HG03520 (cell line): ENCODE data around the gene AUTS2.

Source experiments
- ATAC-seq: cut with Tn5 transposase; IDR thresholded peaks from one replicate; pipeline ENCODE4 v1.9.1; 2021; ENCODE audit warnings: mild to moderate bottlenecking, moderate library complexity; ENCODE audit not compliant: unreplicated experiment

Gene AUTS2

DNA sequence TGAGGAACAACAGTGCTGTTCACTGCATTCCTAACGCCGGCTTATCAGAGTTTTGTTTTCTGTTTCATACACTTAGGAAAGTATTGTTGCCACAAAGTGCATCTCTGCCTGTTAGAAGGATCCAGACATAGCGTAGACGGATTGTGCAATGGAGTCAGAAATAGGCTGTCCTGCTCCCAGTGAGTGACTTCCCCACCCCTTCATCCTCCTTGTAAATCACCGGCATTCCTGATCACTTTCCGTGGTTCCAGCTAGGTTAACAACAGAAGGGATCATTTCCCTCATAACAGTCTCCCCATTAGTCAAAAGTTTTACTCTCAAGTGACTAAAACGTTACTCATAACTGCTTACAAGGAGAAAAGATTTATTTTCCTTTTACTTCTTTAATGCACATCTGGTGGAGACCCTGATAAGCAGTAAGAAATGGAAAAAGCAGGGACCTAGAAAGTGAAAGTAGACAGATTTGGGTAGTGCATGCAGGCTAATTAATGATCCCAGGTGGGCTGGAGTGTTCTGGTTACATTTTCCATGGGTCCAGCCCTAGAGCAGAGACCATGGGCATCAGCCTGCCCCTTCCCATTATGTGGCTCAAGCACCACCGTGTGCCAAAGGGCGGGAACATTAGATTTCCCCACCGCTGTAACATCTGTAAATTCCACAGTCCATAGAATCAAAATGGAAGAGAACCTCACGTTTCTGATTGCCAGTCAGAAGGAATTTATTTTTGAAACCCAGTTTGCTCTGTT is 1138.6 kb downstream of the AUTS2 start:
- no peak for ATAC-seq

GRCh38 chr7:70738151-70738885 is 1140.0 kb downstream of the AUTS2 start:
- ATAC-seq: no peak

DNA sequence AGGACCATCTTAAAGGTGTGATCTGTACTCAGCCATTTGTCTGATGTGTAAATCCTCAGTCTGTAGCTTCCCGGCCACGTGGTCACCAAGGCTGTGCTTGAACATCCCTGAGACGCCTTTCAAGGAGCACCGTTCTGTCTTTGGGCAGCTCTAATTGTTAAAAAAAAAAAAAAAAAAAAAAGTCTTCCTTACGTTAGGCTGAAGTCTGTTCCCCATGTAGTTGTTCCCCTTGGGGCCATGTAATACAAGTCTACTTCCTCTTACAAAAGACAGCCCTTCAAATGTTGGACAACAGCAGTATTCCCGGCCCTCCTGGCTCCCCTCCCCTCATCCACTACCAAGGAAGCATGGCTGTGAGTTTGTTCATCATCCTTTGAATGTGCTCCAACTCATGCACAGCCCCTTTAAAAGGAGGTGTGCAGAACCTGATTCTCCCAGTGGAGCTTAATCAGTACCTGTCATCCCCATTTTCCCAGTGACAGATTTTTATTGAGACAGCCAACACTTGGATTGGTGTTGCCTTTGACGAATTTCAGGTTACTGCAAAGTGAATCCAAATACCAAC is 1141.5 kb downstream of the AUTS2 start:
- no peak for ATAC-seq

DNA sequence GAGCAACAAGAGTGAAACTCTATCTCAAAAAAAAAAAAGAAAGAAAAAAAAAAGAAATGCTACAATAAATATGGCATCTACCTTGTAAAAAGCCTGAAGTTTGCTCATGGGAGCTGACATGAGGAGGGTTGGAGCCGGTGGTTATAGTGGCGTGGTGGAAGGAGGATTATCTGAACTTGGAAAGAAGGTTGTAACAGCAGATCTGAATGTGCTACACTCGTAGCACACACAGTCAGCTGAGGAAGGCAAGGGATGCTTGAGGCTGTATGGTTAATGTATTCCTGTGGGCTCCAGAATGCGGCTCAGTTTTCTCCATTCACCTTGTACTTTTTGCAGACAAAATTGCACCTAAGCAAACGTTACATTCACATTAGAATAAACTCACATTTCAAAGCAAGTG is 1143.4 kb downstream of the AUTS2 start:
- no peak for ATAC-seq

DNA sequence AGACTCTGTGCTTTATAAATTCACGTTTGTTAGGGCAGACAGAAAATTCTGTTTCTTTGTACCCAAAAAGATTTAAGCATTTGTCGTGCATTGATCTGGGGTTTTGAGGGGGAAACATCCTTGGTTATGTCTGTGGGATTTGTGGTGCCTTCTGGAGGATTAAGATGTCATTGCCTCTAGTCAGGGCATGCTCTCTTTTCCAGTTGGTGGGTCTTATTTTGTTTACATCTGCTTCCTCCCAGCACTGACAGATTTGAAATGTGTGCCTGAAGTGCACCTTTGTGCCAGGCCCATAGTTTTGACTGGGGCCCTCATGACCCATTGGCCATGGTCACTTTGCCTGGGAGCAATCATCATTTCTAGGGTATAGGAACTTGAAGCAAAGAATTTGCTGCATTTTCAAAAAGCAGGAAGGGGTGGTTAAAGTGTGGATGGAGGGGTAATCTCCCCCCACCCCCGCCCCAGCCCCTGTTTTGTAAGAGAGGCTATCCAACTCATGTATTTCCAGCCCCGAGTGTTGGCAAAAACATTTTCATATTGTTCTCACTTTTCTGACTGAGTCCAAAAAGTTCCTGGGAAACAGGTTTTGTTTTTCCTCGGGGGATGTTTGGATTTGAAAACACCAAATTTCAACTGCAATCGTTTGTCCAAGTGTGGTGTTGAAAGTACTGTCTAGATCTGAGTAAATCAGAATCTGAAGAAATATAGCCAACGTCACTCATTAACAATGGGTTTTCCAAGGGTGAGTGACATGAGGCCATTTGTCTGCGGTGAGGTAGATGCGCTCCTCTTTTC is 1145.5 kb downstream of the AUTS2 start:
- no peak for ATAC-seq

DNA sequence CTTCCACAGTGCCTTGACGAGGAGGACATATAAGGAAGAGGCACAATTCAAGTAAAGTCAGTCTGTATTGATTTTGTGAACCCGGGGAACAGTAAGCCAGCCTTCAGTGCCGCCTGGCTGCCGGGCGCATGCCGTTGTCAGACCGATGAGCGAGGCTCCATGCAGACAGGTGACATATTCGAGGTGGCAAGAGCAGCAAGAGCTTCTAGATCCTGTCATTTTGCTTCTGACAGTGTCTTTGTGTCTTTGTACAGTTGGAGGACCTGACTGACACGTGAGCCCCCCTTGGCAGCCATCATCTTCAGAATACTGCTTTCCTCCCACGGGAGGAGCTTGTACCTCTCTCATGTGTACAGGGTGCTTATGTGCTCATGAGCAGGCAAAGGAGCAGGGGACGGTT is 1146.2 kb downstream of the AUTS2 start:
- no peak for ATAC-seq

- ATAC-seq: no peak
These were observed 1151.6 kb downstream of the AUTS2 start for GRCh38 chr7:70749831-70750230.

DNA sequence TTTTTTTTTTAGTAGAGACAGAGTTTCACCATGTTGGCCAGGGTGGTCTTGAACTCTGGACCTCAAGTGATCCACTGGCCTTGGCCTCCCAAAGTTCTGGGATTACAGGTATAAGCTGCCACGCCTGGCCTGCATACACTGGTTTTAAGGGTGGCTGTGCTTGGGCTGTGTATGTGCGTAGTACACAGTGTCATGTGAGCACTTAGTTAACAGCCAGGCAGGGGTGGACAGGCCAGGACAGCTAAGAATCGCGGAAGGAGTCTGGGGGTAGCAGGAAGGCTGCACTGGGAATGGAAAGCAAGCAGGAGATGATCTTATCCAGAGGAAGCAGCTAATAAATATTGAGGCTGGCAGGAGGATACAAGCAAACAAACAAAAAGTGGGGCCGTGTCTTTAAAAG is 1153.6 kb downstream of the AUTS2 start:
- no peak for ATAC-seq

GRCh38 chr7:70752794-70753241 is 1154.5 kb downstream of the AUTS2 start:
- no peak for ATAC-seq

GRCh38 chr7:70756789-70757188 is 1158.5 kb downstream of the AUTS2 start:
- ATAC-seq: no peak

DNA sequence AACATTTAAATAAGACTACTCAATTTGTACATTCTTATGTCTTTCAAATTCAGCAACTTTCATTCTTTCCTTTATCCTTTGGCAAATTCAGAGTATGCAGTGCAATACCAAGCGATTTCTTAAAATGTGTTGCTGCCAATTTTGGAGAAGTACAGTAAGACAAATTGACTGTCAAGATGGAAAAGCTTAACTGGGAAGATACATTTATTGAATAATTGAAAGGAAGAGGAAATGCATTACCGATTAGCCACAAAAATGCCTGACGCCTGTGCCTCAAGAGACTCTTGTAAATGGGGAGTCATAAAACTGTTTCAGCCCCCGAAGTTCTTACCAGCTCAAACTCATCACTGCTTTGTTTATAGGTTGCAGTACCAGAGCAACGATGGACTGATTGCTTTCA is 1160.4 kb downstream of the AUTS2 start:
- ATAC-seq: no peak

- no peak for ATAC-seq
These were observed 1161.4 kb downstream of the AUTS2 start for GRCh38 chr7:70759674-70760073.

DNA sequence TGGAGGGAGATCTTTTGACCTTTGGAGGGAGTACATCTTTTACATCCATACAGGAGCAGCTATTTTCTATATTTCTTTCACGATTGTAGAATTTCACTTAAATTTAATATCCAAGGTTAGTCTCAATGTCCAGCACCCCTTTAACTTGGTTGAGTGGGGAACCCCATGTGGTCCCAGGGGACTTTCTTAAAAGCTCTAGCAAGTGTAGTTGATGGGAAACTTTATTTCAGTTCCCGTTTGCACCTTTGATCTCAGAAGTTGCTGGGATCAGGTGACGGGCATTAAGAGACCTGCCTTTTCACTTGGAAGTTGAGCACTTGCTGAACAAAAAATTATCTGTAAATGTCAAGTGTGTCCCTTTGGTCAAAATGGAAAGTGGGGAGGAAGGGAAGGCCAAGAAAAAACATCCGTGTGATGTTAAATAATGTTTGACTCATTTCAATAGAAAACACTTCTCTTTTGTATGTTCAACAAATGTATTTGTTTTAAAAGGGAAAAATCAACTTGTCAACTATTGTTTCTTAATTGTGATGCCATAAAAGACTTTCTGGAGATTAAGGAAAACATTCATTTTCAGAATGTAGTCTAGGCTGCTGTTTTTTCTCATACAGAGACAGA is 1163.5 kb downstream of the AUTS2 start:
- no peak for ATAC-seq

DNA sequence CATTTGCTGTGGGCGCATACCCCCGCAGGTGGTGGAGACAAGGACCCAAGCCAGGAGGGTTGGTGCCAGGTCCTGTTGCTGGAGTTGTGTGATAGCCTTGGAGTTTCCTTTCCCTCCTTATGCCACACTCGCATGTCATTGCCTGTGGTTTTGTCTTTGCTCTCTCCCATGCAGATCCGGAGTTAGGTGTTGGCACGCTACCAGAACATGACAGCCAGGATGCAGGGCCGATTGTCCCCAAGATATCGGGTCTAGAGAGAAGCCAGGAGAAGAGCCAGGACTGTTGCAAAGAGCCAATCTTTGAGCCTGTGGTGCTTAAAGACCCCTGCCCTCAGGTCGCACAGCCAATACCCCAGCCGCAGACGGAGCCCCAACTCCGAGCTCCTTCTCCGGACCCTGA is 1164.4 kb downstream of the AUTS2 start:
- ATAC-seq: no peak

DNA sequence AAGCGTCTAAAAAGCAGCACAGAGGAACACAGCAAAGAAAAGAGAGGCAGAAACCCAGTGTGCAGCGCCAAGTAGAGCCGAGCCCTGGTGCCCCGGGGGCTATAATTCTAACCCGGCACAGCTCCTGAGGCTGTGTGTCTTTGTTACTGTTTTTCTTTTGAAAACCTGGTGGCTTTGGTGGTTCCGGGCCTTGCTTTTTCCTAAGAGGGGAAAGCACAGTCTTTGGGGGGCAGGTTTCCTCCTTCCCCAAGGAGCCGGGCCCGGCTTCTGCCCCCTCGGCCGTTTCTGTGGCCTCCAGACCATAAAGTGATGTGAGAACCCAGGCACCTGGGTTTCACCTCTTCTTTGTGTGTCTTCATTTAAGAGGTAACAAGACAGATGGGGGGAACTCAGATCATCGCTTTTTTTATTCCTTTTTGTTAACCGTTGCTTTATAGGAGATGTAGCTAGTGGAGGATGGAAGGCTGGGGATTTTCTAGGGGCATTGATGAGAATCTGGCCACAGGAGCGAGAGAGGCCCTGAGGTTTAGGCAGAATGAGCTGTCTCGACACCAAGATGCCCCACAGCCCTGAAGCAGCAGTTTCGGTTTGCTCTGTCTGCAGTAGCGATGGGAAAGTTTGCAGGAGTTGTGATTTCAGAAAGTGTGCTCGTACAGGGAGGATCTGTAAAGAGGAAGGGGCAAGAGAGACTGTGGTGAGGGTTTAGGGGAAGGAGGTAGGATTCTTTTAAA is 1165.9 kb downstream of the AUTS2 start:
- ATAC-seq: peak; percentile 86

- ATAC-seq: no peak
These were observed 1166.5 kb downstream of the AUTS2 start for GRCh38 chr7:70764701-70765208.

DNA sequence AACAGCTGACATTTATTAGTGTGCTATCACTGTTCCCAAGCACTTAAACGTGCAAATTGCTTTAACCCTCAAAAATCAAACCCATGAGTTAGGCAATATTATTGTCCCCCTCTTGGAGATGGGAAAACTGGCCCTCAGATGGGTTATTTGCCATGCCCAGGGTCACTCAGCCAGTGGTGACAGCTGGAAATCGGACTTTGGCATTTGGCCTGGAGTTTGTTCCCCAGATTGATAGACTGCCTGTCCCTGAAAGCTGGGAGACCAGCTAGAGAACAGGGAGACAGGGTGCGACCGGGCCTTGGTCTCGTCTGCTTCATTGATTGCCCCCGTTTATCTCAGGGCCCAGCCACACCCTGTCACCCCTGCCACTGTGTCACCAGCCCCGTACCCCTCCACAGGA is 1167.4 kb downstream of the AUTS2 start:
- no peak for ATAC-seq

DNA sequence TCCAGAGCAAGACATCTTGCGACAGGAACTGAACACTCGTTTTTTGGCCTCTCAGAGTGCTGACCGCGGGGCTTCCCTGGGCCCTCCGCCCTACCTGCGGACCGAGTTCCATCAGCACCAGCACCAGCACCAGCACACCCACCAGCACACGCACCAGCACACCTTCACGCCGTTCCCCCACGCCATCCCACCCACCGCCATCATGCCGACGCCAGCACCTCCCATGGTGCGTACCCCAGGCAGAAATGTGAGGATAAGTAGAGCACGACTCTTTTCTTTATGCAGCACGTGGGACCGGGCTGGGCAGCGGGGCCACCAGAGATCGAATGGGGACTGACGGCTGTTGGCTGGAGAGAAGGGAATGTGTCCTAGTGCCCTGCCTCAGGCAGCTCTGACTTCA is 1167.8 kb downstream of the AUTS2 start:
- ATAC-seq: no peak

- ATAC-seq: no peak
These were observed 1168.4 kb downstream of the AUTS2 start for GRCh38 chr7:70766694-70767093.

DNA sequence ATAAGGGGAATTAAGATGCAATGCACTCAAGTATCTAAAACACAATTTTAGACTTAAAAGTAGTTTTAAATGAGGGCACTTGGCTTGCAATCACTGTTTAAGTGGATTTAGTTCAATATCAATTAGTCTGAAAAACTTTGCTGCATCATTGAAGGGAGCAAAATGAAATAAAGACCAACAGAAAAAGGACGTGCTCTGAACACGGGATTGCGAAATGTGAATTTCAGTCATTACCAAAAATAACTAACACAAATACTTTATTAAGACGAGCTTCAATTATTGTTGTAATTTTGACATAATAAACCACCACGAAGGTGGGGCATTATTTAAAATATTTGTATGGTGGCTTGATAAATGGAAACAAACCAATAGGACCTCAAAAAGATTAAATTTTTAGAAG is 1171.9 kb downstream of the AUTS2 start:
- no peak for ATAC-seq
